B cell (primary cell): Measurements from ENCODE around the gene WDR73. TPM values are rescaled to one million over a fixed set of nuclear protein-coding genes. Genes with fewer than 3 reads are reported as not detected.
A peak's percentile ranks its signal among the peaks of the same experiment; 100 is the strongest.

Experiments
- ATAC-seq: fragments of 200-7000 bp; cut with Tn5 transposase; one replicate; pipeline ENCODE4 v1.10.0; 2021; ENCODE audit warnings: low read depth, mild to moderate bottlenecking, moderate number of reproducible peaks, moderate library complexity
- CTCF ChIA-PET: fragments of 350-600 bp; sonication (Branson Sonifier 250); formaldehyde crosslinking; loops from one replicate; lab custom pipeline; 2021; ENCODE audit warnings: antibody characterized with exemption, inconsistent platforms; lab: Charles Lee
- POLR2A ChIA-PET: fragments of 350-600 bp; sonication (Branson Sonifier 250); formaldehyde crosslinking; loops from one replicate; lab custom pipeline; 2021; ENCODE audit warnings: antibody characterized with exemption; lab: Charles Lee
- DNase-seq: peaks from one replicate; pipeline ENCODE4 v3.0.0; 2013
- H2AFZ ChIP-seq: 2 replicates; pipeline ENCODE4 v1.6.1; 2012; ENCODE audit warnings: mild to moderate bottlenecking, low read depth, low read length; ENCODE audit not compliant: insufficient read depth, poor library complexity, severe bottlenecking
- H3K27ac ChIP-seq, 2 donors: 1 replicate in 1 of 2; 2 replicates in 1 of 2; pipeline ENCODE4 v1.5.1; 2012 to 2013; ENCODE audit warnings: low read length in 2 of 2, mild to moderate bottlenecking in 2 of 2, moderate library complexity in 1 of 2
- H3K27me3 ChIP-seq, 4 experiments: fragments of 200-600 bp in 1 of 4; sonication (generic) in 1 of 4; replicated peaks in 1 of 4; 1 replicate in 2 of 4; 2 replicates in 2 of 4; pipeline versions ENCODE4 v1.6.1 to v1.7.0; 2013 to 2016; ENCODE audit warnings: low read length in 3 of 4, mild to moderate bottlenecking in 2 of 4, mixed read lengths in 1 of 4, moderate library complexity in 1 of 4; ENCODE audit not compliant: insufficient read depth in 4 of 4, control insufficient read depth in 3 of 4; ENCODE audit errors: control extremely low read depth in 1 of 4
- H3K36me3 ChIP-seq, 2 experiments: replicated peaks in 1 of 2; 1 replicate in 1 of 2; 2 replicates in 1 of 2; pipeline versions ENCODE4 v1.6.1 to v1.7.1; 2013; ENCODE audit warnings: low read length in 1 of 2; ENCODE audit not compliant: insufficient read depth in 2 of 2, control insufficient read depth in 1 of 2; ENCODE audit errors: control extremely low read depth in 1 of 2, extremely low read depth in 1 of 2
- H3K4me1 ChIP-seq, 2 donors: fragments of 200-600 bp in 1 of 2; sonication (generic) in 1 of 2; 1 replicate in 1 of 2; 2 replicates in 1 of 2; pipeline versions ENCODE4 v1.5.1 to v1.6.1; 2013 to 2017; ENCODE audit warnings: low read length in 2 of 2; ENCODE audit not compliant: control insufficient read depth in 2 of 2, insufficient read depth in 2 of 2
- H3K4me2 ChIP-seq: replicated peaks from 2 replicates; pipeline ENCODE3; 2012; ENCODE audit warnings: mild to moderate bottlenecking, low read depth, low read length; ENCODE audit not compliant: poor library complexity, severe bottlenecking
- H3K4me3 ChIP-seq, 5 experiments: fragments of 200-600 bp in 1 of 5; sonication (generic) in 1 of 5; 1 replicate in 3 of 5; 2 replicates in 2 of 5; pipeline versions ENCODE4 v1.5.1 to v1.7.0; 2011 to 2016; ENCODE audit warnings: low read length in 4 of 5, mild to moderate bottlenecking in 4 of 5, low read depth in 2 of 5, control low read depth in 1 of 5, moderate library complexity in 1 of 5; ENCODE audit not compliant: insufficient read depth in 1 of 5; ENCODE audit errors: control extremely low read depth in 1 of 5, extremely low read depth in 1 of 5
- H3K79me2 ChIP-seq: fragments of 200-600 bp; sonication (generic); one replicate; pipeline ENCODE4 v1.6.0; 2016; ENCODE audit warnings: low read length; ENCODE audit not compliant: control insufficient read depth, insufficient read depth
- H3K9ac ChIP-seq: fragments of 200-600 bp; sonication (generic); 2 replicates; pipeline ENCODE4 v1.6.1; 2017; ENCODE audit warnings: mild to moderate bottlenecking, low read length, moderate library complexity
- H3K9me3 ChIP-seq, 3 donors: one replicate each; pipeline versions ENCODE4 v1.6.1 to v1.7.1; 2013; ENCODE audit warnings: low read length in 2 of 3; ENCODE audit not compliant: control insufficient read depth in 2 of 3, insufficient read depth in 1 of 3; ENCODE audit errors: control extremely low read depth in 1 of 3
- H4K20me1 ChIP-seq: 2 replicates; pipeline ENCODE4 v1.6.0; 2012; ENCODE audit warnings: mild to moderate bottlenecking, low read length; ENCODE audit not compliant: insufficient read depth, control insufficient read depth, poor library complexity, severe bottlenecking
- H3K27ac Mint-ChIP-seq: one replicate; pipeline ENCODE4 v1.8.0; 2021; ENCODE audit warnings: mixed read lengths
- H3K27me3 Mint-ChIP-seq: one replicate; pipeline ENCODE4 v1.8.0; 2021; ENCODE audit warnings: mixed read lengths
- H3K4me1 Mint-ChIP-seq: one replicate; pipeline ENCODE4 v1.8.0; 2021; ENCODE audit warnings: mixed read lengths
- H3K4me3 Mint-ChIP-seq: one replicate; pipeline ENCODE4 v1.8.0; 2021; ENCODE audit warnings: mixed read lengths
- H3K9me3 Mint-ChIP-seq: one replicate; pipeline ENCODE4 v1.8.0; 2022; ENCODE audit warnings: mixed read lengths; ENCODE audit not compliant: insufficient read depth
- EZH2 ChIP-seq: IDR thresholded peaks from 2 replicates; pipeline ENCODE4 v1.6.1; 2012; ENCODE audit warnings: borderline replicate concordance, low read depth, mild to moderate bottlenecking, moderate library complexity, low read length; ENCODE audit not compliant: insufficient read depth, poor library complexity, severe bottlenecking
- WGBS: methylation state at CpG from one replicate; pipeline ENCODE4 v1.1.5; 2013; ENCODE audit warnings: missing lambda C conversion rate; ENCODE audit not compliant: insufficient coverage; 5-methylcytosine and 5-hydroxymethylcytosine counted together
- intact Hi-C: fragments of 100-400 bp; cut with micrococcal nuclease; formaldehyde crosslinking; loops from one replicate; pipeline ENCODE4 v1.10.0; 2022
- polyA plus RNA-seq: library from polyadenylated mRNA; depleted of rRNA; stranded (reverse); fragments of >200 nt; gene quantifications from 2 replicates; pipeline ENCODE4 v1.2.3, GENCODE V29; 2012
- total RNA-seq, 2 donors: library from RNA; stranded (reverse); fragments of 120-200 nt in 1 of 2; gene quantifications; 1 replicate in 1 of 2; 2 replicates in 1 of 2; pipeline versions ENCODE4 v1.2.3 to v1.2.4, GENCODE V29; 2013 to 2022
- TF ChIP-seq, protein P1 (sequence below): fragments of 200-600 bp; IDR thresholded peaks from one replicate; pipeline ENCODE4 v1.8.0; 2022; ENCODE audit warnings: antibody characterized with exemption, mild to moderate bottlenecking

WDR73 gene
- total and polyA plus RNA-seq, 2 donors (not counting 1 experiment from before 2014, with no cell fraction given): 21.0 to 43.4 TPM

DNA sequence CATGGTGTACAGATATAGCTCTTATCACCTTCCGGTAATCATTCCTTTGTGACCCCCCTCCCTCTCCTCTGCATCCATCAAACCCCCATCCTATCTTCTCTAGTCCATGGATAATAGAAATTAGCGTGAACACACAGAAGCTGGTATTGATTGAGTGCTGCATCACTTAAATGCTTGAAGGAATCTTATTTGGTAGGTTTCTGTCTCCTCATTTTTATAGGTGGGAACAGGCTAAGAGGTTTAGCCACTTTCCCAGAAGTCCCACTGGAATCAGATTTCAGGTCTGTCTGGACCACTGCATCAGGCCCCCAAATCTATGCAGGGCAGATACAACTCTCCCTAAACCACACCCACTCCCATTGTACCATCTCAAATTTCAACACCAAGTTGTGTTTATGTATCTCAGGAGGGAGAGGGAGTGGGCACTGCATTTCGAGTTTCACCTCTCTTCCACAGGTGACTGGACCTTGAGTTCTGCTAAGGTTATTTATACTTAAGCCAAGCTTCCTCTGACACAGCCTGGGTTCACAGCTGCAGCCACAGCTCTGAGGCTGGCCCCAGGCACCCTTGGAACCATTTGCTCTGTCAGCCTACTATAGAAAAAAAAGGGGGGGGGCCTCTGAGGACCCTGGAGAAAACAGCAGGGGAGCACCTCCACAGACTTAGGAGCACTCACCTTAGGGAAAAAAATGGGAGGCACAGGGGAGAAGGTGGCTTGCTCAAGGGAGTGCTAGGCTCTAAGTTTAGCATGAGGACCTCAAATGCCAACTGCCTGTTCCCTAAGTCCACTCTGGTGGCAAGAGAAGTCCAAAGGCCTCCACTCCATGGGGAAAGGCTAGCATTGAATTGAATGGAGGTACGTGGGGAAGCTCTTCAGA lies 6.1 kb upstream of the WDR73 start:
- Mint-ChIP-seq H3K4me1 (peaks cover 22% of the 10 kb centered on the region), H3K27me3 (no peaks in the 10 kb centered on the region), H3K27ac (peak overlapping the region; percentile 15), H3K4me3 (peak overlapping the region; percentile 41), H3K9me3 (no peaks in the 10 kb centered on the region)
- TF ChIP-seq, protein P1, sequence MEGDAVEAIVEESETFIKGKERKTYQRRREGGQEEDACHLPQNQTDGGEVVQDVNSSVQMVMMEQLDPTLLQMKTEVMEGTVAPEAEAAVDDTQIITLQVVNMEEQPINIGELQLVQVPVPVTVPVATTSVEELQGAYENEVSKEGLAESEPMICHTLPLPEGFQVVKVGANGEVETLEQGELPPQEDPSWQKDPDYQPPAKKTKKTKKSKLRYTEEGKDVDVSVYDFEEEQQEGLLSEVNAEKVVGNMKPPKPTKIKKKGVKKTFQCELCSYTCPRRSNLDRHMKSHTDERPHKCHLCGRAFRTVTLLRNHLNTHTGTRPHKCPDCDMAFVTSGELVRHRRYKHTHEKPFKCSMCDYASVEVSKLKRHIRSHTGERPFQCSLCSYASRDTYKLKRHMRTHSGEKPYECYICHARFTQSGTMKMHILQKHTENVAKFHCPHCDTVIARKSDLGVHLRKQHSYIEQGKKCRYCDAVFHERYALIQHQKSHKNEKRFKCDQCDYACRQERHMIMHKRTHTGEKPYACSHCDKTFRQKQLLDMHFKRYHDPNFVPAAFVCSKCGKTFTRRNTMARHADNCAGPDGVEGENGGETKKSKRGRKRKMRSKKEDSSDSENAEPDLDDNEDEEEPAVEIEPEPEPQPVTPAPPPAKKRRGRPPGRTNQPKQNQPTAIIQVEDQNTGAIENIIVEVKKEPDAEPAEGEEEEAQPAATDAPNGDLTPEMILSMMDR: no peak
- TF ChIP-seq EZH2: no peak
- ATAC-seq (no peak), DNase-seq (no peak)
- peaks cover 0 to 4% of the 10 kb centered on the region in 2 experiments for H3K36me3 ChIP-seq
- no peak overlapping the region for H3K4me3 ChIP-seq
- H3K9ac ChIP-seq: no peak overlapping the region
- H3K4me1 ChIP-seq: peaks cover 13 to 17% of the 10 kb centered on the region in 2 donors
- no peaks in the 10 kb centered on the region for H3K9me3 ChIP-seq
- ChIA-PET POLR2A (no interaction called here), CTCF (interaction anchor here (0.9 to 3.7 kb wide), 6 partner anchors 26 to 90 kb away, joined by 3 to 17 read pairs (median 4); no protein-coding TSS in a partner anchor)
- no peaks in the 10 kb centered on the region for H3K79me2 ChIP-seq
- no peaks in the 10 kb centered on the region for H3K27me3 ChIP-seq
- H2AFZ ChIP-seq: no peak overlapping the region
- H3K27ac ChIP-seq: no peak overlapping the region
- no CpG with 5 or more reads among the region's 4 CpGs for WGBS
- intact Hi-C loops: no loop called here
- no peaks in the 10 kb centered on the region for H4K20me1 ChIP-seq
- H3K4me2 ChIP-seq: no peak overlapping the region
